ENCODE measurements around the gene TAOK3. TPM values are rescaled to one million over a fixed set of nuclear protein-coding genes. Genes with fewer than 3 reads are reported as not detected.

Gene TAOK3
- total and polyA plus RNA-seq, 9 of the 15 experiments (the other 6 are each of a cell fraction or from before 2014, with no cell fraction given): 24.3 to 83.5 (median 47.1) TPM

GRCh38 chr12:118330421-118331018 is 42.2 kb downstream of the TAOK3 start (continued):
- no peak for TF ChIP-seq PHF8 (IDR thresholded peaks at IDR 0.05; ENCODE audit: borderline replicate concordance, low read length)
- TF ChIP-seq CXXC5 (CRISPR knock-in tag; IDR thresholded peaks at IDR 0.05): peak; percentile 68; the same call in 1 of the 2 replicates
- no peak for TF ChIP-seq RBM14 (IDR thresholded peaks at IDR 0.05; ENCODE audit: borderline replicate concordance, insufficient read depth, low read depth, low read length)
- TF ChIP-seq RBM39 (optimal IDR thresholded peaks at IDR 0.05; ENCODE audit: low read depth, low read length): no peak
- no peak for TF ChIP-seq ZNF217 (CRISPR knock-in tag; IDR thresholded peaks at IDR 0.05)
- TF ChIP-seq ZNF263 (CRISPR knock-in tag; IDR thresholded peaks at IDR 0.05; ENCODE audit: borderline replicate concordance): no peak
- no peak for TF ChIP-seq C11orf30 (IDR thresholded peaks at IDR 0.05; ENCODE audit: low read depth)
- 0 out of 2 replicates have a peak, but pooled peaks have one; percentile 16 for TF ChIP-seq EP400 (IDR thresholded peaks at IDR 0.05)
- TF ChIP-seq DMBX1 (CRISPR knock-in tag; IDR thresholded peaks at IDR 0.05; ENCODE audit: borderline replicate concordance): peak; percentile 82
- TF ChIP-seq ZNF316 (IDR thresholded peaks at IDR 0.05): peak; percentile 13; the same call in 1 of the 2 replicates
- no peak for TF ChIP-seq PHTF2 (CRISPR knock-in tag; IDR thresholded peaks at IDR 0.05)
- TF ChIP-seq, protein P1, sequence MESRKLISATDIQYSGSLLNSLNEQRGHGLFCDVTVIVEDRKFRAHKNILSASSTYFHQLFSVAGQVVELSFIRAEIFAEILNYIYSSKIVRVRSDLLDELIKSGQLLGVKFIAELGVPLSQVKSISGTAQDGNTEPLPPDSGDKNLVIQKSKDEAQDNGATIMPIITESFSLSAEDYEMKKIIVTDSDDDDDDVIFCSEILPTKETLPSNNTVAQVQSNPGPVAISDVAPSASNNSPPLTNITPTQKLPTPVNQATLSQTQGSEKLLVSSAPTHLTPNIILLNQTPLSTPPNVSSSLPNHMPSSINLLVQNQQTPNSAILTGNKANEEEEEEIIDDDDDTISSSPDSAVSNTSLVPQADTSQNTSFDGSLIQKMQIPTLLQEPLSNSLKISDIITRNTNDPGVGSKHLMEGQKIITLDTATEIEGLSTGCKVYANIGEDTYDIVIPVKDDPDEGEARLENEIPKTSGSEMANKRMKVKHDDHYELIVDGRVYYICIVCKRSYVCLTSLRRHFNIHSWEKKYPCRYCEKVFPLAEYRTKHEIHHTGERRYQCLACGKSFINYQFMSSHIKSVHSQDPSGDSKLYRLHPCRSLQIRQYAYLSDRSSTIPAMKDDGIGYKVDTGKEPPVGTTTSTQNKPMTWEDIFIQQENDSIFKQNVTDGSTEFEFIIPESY (CRISPR knock-in tag; IDR thresholded peaks at IDR 0.05): no peak
- peak; percentile 34 to 44; a peak in 1 of 4 replicates for TF ChIP-seq MAZ (CRISPR knock-in tag; conservative IDR thresholded peaks at IDR 0.05 in 1 of 2, IDR thresholded peaks at IDR 0.05 in 1 of 2)
- no peak for TF ChIP-seq NFIX (CRISPR knock-in tag; IDR thresholded peaks at IDR 0.05; ENCODE audit: low read depth)
- peak; percentile 70 for TF ChIP-seq CEBPB (tag; IDR thresholded peaks at IDR 0.05)
- TF ChIP-seq ZBED1 (IDR thresholded peaks at IDR 0.05): 0 out of 2 replicates have a peak, but pooled peaks have one; percentile 31
- TF ChIP-seq STAT5B (CRISPR knock-in tag; IDR thresholded peaks at IDR 0.05): no peak
- peak; percentile 85 for TF ChIP-seq BRD9 (IDR thresholded peaks at IDR 0.05; ENCODE audit: low read depth, partially characterized antibody)
- TF ChIP-seq MXI1 (IDR thresholded peaks at IDR 0.05; ENCODE audit: low read depth, low read length): no peak
- peak; percentile 65; the same call in 1 of the 2 replicates for TF ChIP-seq NKRF (IDR thresholded peaks at IDR 0.05; ENCODE audit: borderline replicate concordance)
- peak; percentile 97 for TF ChIP-seq DPF2 (IDR thresholded peaks at IDR 0.05)
- TF ChIP-seq NFATC3 (IDR thresholded peaks at IDR 0.05): no peak
- peak; percentile 75; the same call in 1 of the 2 replicates for TF ChIP-seq ZFP1 (CRISPR knock-in tag; IDR thresholded peaks at IDR 0.05)
- TF ChIP-seq, protein P2, sequence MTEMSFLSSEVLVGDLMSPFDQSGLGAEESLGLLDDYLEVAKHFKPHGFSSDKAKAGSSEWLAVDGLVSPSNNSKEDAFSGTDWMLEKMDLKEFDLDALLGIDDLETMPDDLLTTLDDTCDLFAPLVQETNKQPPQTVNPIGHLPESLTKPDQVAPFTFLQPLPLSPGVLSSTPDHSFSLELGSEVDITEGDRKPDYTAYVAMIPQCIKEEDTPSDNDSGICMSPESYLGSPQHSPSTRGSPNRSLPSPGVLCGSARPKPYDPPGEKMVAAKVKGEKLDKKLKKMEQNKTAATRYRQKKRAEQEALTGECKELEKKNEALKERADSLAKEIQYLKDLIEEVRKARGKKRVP (CRISPR knock-in tag; IDR thresholded peaks at IDR 0.05): peak; percentile 66; the same call in 1 of the 2 replicates

All from K562 (cell line).